Measurements from ENCODE around the gene IGSF3.

The IGSF3 gene

GRCh38 chr1:116681343-116681899 is 13.9 kb upstream of the IGSF3 start:
- H3K27me3 ChIP-seq (ENCODE audit: insufficient read depth, poor library complexity, severe bottlenecking): no peaks in the 10 kb centered on the region
- H3K4me3 ChIP-seq (replicated peaks; ENCODE audit: insufficient read depth, low read length): no peak overlapping the region
- no peak for DNase-seq (ENCODE audit: low read depth in 1 of 2, low spot score in 1 of 2)
- no peak for TF ChIP-seq POLR2AphosphoS5 (IDR thresholded peaks at IDR 0.05; ENCODE audit: low read depth)
- no peak for TF ChIP-seq SPI1 (IDR thresholded peaks at IDR 0.05; ENCODE audit: borderline replicate concordance, low read depth)
- TF ChIP-seq GABPA (IDR thresholded peaks at IDR 0.05; ENCODE audit: low read depth): no peak
- TF ChIP-seq, protein P1, sequence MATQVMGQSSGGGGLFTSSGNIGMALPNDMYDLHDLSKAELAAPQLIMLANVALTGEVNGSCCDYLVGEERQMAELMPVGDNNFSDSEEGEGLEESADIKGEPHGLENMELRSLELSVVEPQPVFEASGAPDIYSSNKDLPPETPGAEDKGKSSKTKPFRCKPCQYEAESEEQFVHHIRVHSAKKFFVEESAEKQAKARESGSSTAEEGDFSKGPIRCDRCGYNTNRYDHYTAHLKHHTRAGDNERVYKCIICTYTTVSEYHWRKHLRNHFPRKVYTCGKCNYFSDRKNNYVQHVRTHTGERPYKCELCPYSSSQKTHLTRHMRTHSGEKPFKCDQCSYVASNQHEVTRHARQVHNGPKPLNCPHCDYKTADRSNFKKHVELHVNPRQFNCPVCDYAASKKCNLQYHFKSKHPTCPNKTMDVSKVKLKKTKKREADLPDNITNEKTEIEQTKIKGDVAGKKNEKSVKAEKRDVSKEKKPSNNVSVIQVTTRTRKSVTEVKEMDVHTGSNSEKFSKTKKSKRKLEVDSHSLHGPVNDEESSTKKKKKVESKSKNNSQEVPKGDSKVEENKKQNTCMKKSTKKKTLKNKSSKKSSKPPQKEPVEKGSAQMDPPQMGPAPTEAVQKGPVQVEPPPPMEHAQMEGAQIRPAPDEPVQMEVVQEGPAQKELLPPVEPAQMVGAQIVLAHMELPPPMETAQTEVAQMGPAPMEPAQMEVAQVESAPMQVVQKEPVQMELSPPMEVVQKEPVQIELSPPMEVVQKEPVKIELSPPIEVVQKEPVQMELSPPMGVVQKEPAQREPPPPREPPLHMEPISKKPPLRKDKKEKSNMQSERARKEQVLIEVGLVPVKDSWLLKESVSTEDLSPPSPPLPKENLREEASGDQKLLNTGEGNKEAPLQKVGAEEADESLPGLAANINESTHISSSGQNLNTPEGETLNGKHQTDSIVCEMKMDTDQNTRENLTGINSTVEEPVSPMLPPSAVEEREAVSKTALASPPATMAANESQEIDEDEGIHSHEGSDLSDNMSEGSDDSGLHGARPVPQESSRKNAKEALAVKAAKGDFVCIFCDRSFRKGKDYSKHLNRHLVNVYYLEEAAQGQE (IDR thresholded peaks at IDR 0.05; ENCODE audit: insufficient replicate concordance, low read depth): no peak
- TF ChIP-seq, protein P2, sequence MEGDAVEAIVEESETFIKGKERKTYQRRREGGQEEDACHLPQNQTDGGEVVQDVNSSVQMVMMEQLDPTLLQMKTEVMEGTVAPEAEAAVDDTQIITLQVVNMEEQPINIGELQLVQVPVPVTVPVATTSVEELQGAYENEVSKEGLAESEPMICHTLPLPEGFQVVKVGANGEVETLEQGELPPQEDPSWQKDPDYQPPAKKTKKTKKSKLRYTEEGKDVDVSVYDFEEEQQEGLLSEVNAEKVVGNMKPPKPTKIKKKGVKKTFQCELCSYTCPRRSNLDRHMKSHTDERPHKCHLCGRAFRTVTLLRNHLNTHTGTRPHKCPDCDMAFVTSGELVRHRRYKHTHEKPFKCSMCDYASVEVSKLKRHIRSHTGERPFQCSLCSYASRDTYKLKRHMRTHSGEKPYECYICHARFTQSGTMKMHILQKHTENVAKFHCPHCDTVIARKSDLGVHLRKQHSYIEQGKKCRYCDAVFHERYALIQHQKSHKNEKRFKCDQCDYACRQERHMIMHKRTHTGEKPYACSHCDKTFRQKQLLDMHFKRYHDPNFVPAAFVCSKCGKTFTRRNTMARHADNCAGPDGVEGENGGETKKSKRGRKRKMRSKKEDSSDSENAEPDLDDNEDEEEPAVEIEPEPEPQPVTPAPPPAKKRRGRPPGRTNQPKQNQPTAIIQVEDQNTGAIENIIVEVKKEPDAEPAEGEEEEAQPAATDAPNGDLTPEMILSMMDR (IDR thresholded peaks at IDR 0.05; ENCODE audit: insufficient read depth, low read length): no peak
- H3K27ac ChIP-seq (replicated peaks): no peak overlapping the region

DNA sequence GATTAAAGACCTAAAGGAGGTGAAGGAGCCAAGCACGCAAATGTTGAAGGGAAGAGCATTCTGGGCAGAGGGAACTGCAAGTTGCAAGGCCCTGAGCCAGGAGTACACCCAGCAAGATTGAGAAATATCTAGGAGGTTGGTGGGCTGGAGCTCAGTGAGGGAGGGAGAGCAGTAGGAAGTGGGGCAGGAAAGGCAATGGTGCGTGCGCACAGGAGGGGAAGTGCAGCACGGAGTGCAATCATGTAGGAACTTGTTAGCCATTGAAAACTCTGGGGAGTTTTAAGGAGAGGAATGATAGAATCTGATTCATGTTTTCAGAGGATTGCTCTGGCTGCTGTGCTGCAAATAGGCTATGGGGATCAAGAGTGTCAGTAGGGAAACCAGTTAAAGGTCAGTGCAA is 13.2 kb upstream of the IGSF3 start:
- no peak overlapping the region for H3K27ac ChIP-seq (replicated peaks)
- no peaks in the 10 kb centered on the region for H3K27me3 ChIP-seq (ENCODE audit: insufficient read depth, poor library complexity, severe bottlenecking)
- DNase-seq (ENCODE audit: low read depth in 1 of 2, low spot score in 1 of 2): peak; percentile 24 to 42
- no peak overlapping the region for H3K4me3 ChIP-seq (replicated peaks; ENCODE audit: insufficient read depth, low read length)
- peak; percentile 37; the same call in 1 of the 2 replicates for TF ChIP-seq SPI1 (IDR thresholded peaks at IDR 0.05; ENCODE audit: borderline replicate concordance, low read depth)
- TF ChIP-seq, protein P2 (IDR thresholded peaks at IDR 0.05; ENCODE audit: insufficient read depth, low read length): no peak
- TF ChIP-seq, protein P1 (IDR thresholded peaks at IDR 0.05; ENCODE audit: insufficient replicate concordance, low read depth): no peak
- 0 out of 2 replicates have a peak, but pooled peaks have one; percentile 20 for TF ChIP-seq GABPA (IDR thresholded peaks at IDR 0.05; ENCODE audit: low read depth)

DNA sequence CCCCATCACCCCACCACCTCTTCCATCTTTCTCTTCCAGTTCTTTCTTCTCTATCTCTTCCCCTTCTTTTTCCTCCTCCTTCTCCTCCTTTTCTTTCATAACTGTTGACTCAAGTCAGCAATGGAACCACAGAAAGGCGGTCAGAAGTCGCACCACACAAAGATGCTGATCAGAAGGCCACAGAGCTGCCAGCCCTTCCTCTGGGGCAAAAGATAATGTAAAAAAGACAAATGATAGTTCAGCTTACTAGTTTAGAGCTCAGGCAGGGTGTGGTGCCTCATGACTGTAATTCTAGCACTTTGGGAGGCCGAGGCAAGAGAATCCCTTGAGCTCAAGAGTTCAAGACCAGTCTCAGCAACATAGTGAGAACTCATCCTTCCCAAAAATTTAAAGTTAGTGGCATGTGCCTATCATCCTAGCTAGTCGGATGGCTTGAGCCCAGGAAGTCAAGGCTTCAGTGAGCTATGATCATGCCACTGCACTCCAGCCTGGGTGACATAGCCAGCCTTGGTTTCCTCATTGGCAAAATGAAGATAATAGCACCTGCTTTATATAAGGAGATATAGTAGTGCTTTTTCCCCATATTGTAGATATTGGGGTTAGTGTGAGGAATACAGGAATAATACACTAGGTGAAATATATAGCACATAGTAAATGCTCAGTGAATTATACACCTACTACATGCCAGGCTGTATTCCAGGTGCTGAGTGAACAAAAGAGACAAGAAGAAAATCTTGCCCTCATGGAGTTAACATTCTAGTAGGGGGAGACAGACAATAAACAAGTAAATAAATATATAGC is 12.5 kb upstream of the IGSF3 start:
- H3K4me3 ChIP-seq (replicated peaks; ENCODE audit: insufficient read depth, low read length): no peak overlapping the region
- no peaks in the 10 kb centered on the region for H3K27me3 ChIP-seq (ENCODE audit: insufficient read depth, poor library complexity, severe bottlenecking)
- no peak for DNase-seq (ENCODE audit: low read depth in 1 of 2, low spot score in 1 of 2)
- TF ChIP-seq POLR2AphosphoS5 (IDR thresholded peaks at IDR 0.05; ENCODE audit: low read depth) (no peak), SPI1 (IDR thresholded peaks at IDR 0.05; ENCODE audit: borderline replicate concordance, low read depth) (no peak), GABPA (IDR thresholded peaks at IDR 0.05; ENCODE audit: low read depth) (no peak)
- TF ChIP-seq, protein P2 (IDR thresholded peaks at IDR 0.05; ENCODE audit: insufficient read depth, low read length): no peak
- TF ChIP-seq, protein P1 (IDR thresholded peaks at IDR 0.05; ENCODE audit: insufficient replicate concordance, low read depth): no peak
- H3K27ac ChIP-seq (replicated peaks): no peak overlapping the region
